GM18907 (cell line): ENCODE results near the gene C1RL.
"Not testable (repeated sequence)": the region's sequence is repeated elsewhere in the genome, so short reads cannot be mapped to it uniquely, and the experiment has no call there.

Experiments
- ATAC-seq: cut with Tn5 transposase; IDR thresholded peaks from one replicate; pipeline ENCODE4 v1.9.1; 2021; ENCODE audit warnings: mild to moderate bottlenecking, moderate library complexity; ENCODE audit not compliant: unreplicated experiment

The C1RL gene

DNA sequence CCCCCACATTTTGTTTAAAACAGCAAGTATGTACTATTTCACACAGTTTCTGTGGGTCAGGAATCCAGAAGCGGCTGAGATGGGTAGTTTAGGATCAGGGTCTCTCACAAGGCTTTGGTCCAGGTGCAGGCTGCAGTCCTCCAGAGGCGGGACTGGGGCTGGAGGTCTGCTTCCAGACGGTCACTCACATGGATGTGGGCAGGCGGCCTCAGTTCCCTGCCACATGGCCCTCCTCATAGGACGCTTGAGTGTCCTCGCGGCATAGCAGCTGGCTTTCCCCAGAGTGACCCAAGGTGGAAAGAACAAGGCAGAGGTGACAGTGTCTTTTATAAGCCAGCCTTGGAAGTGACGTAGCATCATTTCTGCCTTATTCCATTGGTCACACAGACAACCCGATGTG, 7.9 kb upstream of the C1RL start:
- ATAC-seq, result no peak

DNA sequence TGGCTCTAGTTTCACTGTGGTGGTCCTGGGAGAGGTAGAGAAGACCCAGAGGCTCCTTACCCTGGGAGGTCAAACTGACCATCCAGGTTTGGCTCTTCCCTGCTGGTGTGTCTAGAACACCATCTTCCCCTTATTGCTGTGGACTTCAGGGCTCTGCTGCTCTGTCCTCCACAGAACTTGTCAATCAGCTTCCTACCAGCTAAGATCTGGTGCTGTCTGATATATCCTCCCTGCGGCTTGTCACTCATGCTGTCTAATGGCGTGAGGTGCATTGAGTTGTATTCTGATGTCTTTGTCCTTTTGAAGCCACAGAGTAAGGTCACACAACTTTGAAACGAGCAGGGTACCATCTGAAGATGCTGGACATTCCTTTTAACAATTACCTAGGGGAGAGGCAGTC, 7.2 kb upstream of the C1RL start:
- ATAC-seq, result no peak

DNA sequence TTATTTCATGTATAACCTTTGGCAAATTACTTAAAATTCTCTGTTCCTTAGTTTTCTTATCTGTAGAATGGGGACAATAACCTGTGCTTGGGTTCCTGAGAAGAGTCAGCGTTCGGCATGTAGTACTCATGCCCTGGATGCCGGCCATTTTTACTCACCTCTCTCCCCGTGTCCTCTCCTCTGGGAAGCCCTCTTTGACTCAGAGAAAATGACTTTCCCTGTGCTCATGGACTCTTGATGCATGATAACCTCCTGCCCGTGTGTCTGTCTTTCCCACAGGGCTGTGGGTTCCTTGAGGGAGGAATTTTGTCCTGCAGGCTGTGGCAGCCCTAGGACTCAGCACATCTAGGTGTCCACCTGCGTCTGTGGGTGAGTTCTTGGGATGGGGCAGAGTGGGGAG, 5.8 kb upstream of the C1RL start:
- no peak for ATAC-seq

DNA sequence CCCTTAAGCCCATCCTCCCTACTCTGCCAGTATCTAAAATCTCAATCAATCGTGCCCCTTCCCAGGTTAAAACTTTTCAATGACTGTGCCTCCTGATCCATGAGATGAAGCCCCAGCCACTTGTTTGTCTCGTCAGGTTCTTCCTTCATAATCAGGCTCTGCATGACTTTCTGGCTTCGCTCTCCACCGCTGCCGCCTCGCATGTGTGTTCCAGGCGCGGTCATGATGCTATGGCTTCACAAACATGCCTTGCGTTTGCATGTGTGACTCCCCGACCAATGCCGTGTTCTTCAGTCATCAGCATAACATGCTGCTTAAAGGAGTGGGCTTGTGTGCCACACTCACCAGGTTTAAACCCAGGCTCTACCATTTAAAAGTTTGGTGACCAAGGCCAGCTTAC, 5.0 kb upstream of the C1RL start:
- ATAC-seq, result no peak

DNA sequence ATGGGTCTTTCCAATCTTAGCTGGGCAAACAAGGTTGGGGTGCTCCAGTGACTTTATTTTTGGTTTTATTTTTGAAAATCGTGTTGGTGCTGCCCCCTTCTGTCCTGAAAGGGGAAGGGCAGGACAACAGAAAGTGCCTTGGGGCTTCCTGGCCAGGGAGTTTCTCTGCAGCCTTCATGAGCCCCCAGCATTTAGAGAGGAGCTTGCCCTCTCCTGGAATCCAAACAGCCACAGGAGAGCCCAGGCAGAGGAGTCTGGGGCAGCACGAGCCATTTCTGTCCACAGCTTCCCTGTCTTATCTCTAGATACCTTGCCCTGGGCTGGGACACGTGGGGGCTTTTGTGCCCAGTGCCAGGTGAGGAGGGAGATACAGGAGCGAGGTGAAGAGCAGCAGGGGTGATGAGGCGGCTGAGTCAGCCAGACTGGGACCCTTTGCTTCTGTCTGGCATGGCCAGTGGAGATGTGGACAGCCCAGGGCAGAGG, 4.4 kb upstream of the C1RL start:
- no peak for ATAC-seq

DNA sequence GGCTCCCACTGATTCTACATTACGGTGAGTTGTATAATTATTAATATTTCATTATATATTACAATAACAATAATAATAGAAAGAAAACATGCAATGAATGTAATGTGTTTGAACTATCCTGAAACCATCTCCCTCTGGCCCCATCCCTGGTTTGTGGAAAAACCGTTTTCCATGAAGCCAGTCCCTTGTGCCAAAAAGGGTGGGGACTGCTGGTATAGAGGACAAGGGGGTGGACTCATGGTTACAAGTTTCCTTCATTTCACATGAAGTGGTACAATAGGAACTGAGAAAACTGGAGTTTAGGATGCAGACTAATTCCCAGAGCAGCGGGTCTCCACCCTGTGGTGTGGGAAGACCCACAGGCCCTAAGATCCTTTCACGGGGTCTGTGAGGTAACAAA, 3.0 kb upstream of the C1RL start:
- ATAC-seq, result no peak

DNA sequence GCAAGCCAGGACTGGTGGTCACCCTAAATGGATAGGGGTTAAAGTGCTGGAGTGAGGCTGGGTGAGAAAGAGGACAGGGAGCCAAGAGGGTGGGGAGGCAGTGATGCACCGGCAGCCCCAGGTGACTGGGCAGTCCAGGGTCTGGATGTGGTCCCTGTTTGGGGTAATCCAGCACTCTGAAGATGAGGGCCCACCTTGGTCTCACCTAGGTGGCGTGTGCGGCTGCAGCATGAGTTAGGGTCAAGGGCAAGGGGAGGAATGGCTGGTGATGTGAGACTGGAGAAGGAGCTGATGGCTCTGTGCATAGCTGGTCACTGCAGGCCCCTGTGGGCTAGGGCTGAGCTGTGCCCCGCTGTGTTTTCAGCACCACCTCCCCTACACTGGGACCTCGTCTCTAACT, 1.6 kb upstream of the C1RL start:
- ATAC-seq, result no peak

DNA sequence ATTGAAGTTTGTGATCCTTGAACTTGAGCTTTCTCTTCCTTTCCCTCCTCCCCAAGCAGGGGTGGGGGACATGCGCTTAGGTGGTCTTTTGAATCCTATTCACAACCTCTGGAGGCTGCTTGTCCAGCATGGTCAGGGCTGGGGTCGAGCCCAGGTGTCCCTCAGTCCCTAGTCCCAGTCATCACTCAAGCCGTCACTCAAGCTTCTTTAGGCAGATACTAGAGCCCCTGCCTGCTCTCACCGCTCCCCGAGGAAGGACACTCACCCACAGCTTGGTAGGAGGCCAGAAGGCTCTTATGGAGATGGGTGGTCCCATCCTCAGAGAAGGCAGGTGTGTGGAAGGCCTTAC, 532 bp upstream of the C1RL start:
- ATAC-seq, result no peak

DNA sequence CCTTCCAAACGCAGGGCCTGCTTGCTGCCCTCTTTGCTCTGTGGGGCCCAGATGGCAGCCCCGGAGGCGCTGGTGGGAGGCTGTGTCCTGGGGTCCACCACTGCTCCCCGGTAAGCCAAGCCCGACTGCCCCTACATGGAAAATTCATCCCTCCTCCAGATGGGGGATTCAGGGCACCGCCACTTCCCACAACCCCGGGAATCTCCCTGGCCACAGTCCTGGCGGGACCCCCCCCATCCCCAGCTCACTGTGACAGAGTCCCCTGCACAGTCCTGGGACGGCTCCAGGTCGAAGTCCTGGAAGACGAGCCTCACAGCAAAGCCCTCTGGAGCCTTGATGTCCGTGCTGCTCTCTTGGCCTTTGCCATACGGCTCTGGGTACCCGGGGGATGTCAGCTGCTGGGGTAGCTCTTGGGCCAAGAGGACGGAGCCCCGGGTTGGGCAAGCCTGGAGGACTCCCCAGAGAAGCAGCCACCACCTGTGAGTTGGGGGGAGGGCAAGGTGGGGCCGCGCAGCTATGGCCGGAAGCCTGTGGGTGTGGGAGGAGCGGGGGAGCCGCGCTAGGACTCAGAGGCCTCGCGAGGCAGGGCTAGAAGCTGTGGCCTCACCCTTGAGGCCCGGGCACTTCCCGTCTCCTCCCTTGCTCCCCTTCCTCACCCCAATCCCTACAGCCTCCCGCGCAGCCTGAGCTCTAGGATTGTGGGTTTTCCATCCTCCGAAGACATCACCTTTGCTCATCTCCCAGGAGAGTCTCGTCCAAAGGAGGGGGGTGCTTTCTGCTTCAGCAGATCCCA, 815 bp downstream of the C1RL start:
- peak; percentile 89 for ATAC-seq

DNA sequence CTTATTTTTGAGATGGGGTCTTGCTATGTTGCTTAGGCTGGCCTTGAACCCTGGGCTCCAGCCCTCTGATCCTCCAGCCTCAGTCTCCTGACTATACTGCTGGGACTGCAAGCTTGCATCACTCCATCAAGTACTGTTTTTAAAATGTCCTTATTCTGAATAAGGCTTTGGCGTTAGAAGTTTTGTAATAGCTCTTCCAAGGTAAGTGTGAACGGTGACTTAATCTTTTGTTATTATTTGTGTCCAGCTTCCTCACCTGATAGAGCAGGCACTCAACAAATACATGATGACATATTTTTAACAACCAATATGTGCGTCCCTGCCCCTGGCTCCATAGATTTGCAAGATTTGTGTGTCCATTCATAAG, 1.4 kb downstream of the C1RL start:
- no peak for ATAC-seq

DNA sequence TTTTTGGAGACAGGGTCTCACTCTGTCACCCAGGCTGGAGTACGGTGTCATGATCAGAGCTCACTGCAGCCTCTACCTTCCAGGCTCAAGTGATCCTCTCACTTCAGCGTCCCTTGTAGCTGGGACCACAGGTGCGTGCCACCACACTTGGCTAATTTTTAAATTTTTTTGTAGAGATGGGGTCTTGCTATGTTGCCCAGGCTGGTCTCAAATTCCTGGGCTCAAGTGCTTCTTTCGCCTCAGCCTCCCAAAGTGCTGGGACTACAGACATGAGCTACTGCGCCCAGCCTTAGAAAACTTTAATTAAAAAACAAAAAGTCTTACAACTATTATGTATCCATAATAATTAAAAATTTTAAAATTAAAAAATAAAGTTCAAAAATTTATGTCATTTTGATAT, 1.8 kb downstream of the C1RL start:
- not testable (repeated sequence) for ATAC-seq

DNA sequence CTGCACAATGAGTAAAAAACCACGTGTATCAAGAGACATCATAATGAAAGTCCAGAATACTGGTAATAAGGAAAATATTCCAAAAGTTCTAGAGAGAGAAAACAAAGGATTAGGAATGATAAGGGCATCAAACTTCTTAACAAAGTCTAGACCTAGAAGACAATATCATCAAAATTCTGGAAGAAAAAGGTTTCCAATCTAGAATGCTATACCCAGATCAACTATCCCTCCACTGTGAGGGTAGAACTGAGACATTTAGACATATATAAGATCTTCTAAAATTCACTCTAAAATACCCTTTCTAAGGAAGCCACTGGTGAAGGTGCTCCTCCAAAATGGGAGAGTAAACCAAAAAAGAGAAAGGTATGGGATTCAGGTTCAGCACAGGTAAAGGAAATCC, 2.9 kb downstream of the C1RL start:
- no peak for ATAC-seq

DNA sequence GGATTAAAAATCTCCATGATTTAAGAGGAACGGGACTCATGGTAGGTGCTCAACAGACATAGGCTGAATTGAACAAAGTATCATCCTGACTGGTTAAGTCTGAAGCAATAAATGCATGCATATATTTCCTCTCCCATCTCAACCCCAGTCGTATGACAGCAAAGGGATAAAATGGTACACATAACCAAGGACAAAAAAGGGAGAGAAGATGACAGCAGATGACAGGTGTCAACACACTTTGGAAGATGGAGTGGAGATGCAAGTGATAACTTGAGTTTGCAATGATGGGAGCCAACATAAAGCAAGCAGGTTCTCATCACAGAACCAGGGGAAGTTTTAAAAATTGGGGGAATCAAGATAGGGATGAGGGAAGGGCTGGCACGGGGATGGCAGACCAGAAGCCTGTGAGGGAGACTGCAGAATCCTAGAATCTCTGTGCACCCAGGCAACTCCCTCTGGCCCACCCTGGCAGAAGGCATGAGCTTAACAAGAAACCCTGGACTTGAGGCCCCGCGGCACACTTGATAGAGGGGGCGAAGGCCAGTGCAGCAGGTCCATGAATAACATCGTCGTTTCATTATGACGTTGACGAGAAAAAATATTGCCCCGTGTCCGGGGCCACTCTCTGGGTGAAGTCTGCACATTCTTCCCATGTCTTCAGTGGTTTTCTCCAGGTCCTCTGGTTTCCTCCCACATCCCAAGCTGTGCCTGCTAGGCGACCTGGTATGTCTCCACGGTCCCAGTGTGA, 5.0 kb downstream of the C1RL start:
- no peak for ATAC-seq

DNA sequence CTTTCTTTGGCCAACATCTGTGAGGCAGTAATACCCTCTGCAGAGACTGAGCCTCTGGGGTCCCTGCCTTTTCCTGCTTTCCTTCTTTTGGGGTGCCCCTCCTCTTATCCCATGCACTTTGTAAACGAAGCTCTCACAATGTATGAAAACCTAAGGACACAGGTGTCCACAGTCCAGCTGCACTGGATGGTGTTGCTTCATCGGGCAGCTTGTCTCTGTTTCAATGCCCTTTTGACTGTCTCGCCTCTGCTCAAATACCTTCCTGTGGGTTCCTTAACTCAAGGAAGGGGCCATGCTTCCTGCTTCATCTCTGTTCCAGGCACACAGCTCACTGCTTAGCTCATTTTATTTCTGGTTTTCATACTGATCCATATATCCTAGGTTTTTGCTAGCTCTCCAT, 6.4 kb downstream of the C1RL start:
- no peak for ATAC-seq

DNA sequence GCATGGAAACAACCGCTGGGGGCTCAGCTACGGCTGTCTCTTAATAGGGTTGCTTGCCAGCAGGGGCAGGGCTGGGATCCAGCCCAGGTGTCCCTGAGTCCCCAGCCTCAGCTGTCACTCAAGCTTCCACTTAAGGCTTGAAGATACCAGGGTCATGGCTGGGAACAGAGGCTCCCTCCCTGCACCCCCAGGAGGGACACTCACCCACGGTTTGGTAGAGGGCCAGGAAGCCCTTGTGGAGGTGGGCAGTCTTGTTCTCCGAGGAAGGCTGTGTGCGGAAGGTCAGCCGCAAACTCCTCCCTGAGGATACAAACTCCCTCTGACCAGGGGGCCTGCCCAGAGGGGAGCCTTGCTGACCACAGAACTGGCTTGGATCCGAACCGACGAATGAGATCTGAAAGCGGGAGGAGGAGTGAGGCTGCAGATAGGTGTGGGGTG, 7.3 kb downstream of the C1RL start:
- ATAC-seq, result no peak

DNA sequence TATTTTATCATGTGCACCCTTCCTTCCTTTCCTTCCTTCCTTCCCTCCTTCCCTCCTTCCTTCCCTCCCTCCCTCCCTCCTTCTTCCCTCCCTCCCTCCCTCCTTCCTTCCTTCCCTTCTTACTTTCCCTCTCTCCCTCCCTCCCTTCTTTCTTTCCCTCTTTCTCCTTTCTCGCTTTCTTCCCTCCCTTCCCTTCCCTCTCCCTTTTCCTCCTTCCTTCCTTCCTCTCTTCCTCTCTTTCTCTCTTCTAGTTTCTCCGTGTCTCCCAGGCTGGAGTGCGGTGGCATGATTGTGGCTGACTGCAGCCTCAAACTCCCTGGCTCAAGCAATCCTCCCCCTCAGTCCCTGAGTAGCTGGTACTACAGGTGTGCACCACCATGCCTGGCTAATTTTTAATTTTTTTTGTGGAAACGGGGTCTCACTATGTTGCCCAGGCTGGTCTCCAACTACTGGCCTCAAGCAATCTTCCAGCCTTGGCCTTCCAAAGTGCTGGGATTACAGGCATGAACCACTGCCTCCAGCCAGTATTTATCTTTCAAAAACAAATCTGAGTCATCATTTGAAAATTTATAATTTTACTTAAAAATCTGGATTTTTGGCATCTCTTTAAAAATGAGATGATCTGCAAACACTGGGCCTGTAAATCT, 7.8 kb downstream of the C1RL start:
- ATAC-seq, result no peak

DNA sequence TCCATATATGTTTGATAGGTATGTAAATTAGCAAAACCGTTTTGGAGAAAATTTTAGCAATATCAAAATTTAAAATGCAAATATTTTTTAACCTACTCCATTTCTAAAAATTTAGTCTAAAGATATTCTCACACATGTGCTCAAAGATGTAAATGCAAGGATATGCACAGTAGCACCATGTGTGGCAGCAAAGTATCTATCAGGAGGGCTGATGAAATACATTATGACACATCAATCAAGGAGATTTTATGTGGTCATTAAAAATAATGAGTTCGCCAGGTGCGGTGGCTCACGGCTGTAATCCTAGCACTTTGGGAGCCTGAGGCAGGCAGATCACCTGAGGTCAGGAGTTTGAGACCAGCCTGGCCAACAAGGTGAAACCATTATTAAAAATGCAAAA, 8.8 kb downstream of the C1RL start:
- ATAC-seq, result no peak

DNA sequence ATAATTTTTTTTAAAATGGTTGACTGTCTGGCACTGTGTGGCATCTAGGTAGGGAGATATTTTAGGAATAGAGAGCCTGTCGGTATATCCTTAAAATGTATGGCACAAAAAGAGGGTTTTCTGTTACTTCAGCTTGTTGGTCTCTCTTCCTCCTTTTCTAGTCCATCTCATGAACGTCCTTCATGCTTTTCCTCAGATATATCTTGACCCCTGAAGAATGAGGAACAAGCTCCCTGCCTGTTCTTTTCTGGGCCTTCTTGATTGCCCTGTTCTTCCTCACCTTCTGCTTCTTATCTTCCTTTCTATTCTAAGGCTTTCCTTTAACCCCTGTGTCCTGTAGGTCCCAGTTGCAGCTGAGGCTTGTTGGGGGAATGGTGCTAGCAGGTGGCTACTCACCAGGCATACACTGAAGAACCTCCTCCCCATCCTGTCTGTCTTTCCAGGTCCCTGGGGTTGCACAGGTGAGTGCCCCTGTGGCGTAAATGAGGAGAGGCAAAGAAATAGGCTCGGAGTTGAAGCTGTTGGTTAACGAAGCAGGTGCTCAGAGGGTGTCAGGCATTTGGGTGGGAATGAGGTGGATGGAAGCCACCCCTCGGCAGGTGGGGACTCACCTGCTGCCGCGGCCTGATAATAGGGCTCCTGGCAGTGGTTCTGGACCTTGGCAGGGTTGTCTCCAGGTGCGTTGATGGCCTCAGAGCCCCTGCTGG, 9.6 kb downstream of the C1RL start:
- ATAC-seq, result no peak

DNA sequence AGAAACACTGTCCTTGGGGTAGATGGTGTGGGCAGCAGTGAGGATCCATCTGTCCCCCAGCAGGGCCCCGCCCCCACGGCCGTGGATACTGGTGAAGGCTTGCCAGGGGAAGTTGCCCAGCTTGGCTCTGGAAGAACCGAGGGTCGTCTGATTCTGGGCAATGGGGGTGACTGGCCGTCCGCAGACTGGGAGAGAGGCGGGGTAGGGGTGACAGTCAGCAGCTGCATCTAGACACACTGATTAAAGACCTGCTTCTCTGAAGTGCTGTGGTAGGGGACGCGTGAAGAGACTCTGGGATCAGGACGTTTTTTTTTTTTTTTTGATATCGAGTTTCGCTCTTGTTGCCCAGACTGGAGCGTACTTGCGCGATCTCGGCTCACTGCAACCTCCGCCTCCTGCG, 12.0 kb downstream of the C1RL start:
- no peak for ATAC-seq

DNA sequence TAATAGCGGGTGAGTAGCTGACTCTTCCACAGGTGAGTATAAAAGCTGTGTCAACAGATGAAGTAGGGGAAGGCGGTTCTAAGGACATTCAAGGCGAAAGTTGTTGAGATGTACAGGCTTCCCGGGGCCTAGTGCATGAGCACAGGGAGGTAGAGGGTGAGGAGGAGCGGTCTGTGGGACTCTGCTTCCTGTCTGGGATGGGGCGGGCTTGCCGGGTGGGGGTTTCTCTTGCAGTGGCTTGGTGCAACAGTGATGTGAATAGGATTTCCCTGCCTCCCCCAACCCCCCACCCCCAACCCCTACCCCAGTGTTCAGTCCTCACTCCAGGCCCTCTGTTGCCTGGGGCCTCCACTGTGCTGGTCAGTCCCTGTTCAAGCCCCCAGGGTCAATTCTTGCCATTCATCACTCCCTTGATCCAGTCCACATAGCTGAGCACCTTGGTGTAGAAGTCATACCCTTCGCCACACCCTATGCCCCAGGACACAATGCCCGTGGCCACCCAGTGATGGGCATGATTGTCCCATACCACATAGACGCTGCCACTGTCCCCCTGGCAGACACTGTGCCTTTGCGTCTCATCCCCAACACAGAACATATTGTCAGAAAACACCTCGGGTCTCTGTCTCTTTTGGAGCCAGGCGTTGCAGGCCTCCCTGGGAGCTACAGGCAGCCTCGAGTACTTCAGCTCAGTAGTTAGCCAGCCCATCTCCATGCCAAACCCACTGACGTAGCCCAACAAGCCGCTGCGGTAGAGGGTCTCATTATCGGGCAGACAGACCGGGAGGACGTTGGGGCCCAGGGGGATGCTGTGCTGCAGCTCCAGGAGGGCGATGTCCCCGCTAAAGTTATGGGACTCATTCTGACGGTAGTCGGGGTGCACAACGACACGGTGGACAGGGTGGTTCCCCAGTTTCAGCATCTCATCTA, 12.7 kb downstream of the C1RL start:
- no peak for ATAC-seq
